Peyer's patch (tissue), 4 donors: ENCODE data around the gene ZNF407. TPM values are rescaled to one million over a fixed set of nuclear protein-coding genes. Genes with fewer than 3 reads are reported as not detected.

Experiments
- DNase-seq, 3 donors: peaks; one replicate each; pipeline ENCODE4 v3.0.0-alpha.2; 2017 to 2019
- H3K27ac ChIP-seq, 4 donors: fragments of 200-600 bp; sonication (generic); one replicate each; pipeline ENCODE4 v1.5.1; 2016 to 2019
- H3K27me3 ChIP-seq, 2 donors: fragments of 200-600 bp; sonication (generic); one replicate each; pipeline ENCODE4 v1.5.1; 2019
- H3K36me3 ChIP-seq, 3 donors: fragments of 200-600 bp; sonication (generic); one replicate each; pipeline ENCODE4 v1.5.1; 2016 to 2019
- H3K4me1 ChIP-seq, 4 donors: fragments of 200-600 bp; sonication (generic); one replicate each; pipeline ENCODE4 v1.5.1; 2016 to 2019
- H3K4me3 ChIP-seq, 4 donors: fragments of 200-600 bp; sonication (generic); 1 replicate in 3 of 4; 2 replicates in 1 of 4; pipeline ENCODE4 v1.5.1; 2016 to 2019; ENCODE audit warnings: mild to moderate bottlenecking in 1 of 4
- H3K9me3 ChIP-seq, 4 donors: fragments of 200-600 bp; sonication (generic); one replicate each; pipeline ENCODE4 v1.5.1; 2016 to 2019; ENCODE audit warnings: mild to moderate bottlenecking in 1 of 4
- POLR2A ChIP-seq, 2 donors: fragments of 450-650 bp; IDR thresholded peaks; one replicate each; pipeline ENCODE4 v1.5.1; 2017; ENCODE audit warnings: antibody characterized with exemption in 2 of 2, mild to moderate bottlenecking in 2 of 2, moderate library complexity in 2 of 2
- total RNA-seq, 4 donors: library from RNA; depleted of rRNA; stranded (reverse); fragments of >200 nt; gene quantifications; one replicate each; pipeline ENCODE4 v1.1.0, GENCODE V29; 2016
- TF ChIP-seq, protein P1 (sequence below), 6 experiments: fragments of 450-650 bp in 4 of 6; fragments of 200-600 bp in 2 of 6; sonication (generic) in 1 of 6; IDR thresholded peaks; one replicate each; pipeline ENCODE4 v1.5.1; 2017 to 2019; ENCODE audit warnings: antibody characterized with exemption in 6 of 6, mild to moderate bottlenecking in 3 of 6, moderate library complexity in 1 of 6

ZNF407 gene
- total RNA-seq, 4 donors from 2014 or later = 24.0 to 54.5 (median 32.3) TPM

DNA sequence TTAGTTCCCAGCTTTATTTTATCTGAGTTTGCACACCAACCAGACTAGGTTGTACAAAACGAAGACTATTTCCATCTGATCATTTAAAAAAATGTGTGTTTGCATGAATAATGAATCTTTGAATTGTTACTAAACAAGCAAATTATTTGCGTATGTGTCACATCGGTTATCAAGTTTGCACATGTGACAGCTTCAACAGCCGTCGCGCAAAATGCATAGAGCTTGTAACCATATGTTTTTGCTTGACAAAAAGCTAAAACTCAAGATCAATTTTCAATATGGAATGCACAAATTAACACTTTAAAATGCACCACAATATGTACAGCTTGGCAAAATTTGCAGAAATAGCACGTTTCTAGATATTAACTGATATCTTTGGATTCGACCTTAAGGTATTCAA lies 427.2 kb downstream of the ZNF407 start:
- Histone ChIP-seq H3K27ac (no peak overlapping the region), H3K4me1 (no peaks in the 10 kb centered on the region), H3K4me3 (no peak overlapping the region), H3K9me3 (no peaks in the 10 kb centered on the region), H3K36me3 (no peaks in the 10 kb centered on the region), H3K27me3 (no peaks in the 10 kb centered on the region)
- DNase-seq = no peak
- no peak for TF ChIP-seq POLR2A (IDR thresholded peaks at IDR 0.05)
- TF ChIP-seq, protein P1, sequence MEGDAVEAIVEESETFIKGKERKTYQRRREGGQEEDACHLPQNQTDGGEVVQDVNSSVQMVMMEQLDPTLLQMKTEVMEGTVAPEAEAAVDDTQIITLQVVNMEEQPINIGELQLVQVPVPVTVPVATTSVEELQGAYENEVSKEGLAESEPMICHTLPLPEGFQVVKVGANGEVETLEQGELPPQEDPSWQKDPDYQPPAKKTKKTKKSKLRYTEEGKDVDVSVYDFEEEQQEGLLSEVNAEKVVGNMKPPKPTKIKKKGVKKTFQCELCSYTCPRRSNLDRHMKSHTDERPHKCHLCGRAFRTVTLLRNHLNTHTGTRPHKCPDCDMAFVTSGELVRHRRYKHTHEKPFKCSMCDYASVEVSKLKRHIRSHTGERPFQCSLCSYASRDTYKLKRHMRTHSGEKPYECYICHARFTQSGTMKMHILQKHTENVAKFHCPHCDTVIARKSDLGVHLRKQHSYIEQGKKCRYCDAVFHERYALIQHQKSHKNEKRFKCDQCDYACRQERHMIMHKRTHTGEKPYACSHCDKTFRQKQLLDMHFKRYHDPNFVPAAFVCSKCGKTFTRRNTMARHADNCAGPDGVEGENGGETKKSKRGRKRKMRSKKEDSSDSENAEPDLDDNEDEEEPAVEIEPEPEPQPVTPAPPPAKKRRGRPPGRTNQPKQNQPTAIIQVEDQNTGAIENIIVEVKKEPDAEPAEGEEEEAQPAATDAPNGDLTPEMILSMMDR (IDR thresholded peaks at IDR 0.05) = no peak

DNA sequence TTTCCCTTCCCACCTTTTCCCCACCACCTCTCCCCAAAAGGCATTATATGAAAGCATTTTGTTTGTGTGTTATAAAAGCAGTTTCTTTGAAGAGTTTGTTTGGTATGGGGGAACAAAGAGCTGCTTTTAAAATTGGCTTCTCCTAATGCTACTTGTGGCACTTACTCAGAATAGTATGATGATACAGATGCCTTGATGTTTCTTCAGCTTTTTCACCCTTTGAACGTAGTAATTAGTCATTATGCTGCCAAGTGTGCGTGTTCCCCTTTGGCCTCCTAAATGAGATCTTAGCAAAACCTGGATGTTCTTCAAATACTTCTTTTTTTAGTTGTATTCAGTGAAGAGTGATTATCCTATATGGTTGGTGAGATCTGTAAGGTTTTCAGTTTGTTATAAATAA lies 427.9 kb downstream of the ZNF407 start:
- Histone ChIP-seq H3K27ac (no peak overlapping the region), H3K9me3 (no peaks in the 10 kb centered on the region), H3K36me3 (no peaks in the 10 kb centered on the region), H3K27me3 (no peaks in the 10 kb centered on the region), H3K4me3 (no peak overlapping the region), H3K4me1 (no peaks in the 10 kb centered on the region)
- DNase-seq = no peak
- TF ChIP-seq, protein P1 (IDR thresholded peaks at IDR 0.05) = no peak
- no peak for TF ChIP-seq POLR2A (IDR thresholded peaks at IDR 0.05)

DNA sequence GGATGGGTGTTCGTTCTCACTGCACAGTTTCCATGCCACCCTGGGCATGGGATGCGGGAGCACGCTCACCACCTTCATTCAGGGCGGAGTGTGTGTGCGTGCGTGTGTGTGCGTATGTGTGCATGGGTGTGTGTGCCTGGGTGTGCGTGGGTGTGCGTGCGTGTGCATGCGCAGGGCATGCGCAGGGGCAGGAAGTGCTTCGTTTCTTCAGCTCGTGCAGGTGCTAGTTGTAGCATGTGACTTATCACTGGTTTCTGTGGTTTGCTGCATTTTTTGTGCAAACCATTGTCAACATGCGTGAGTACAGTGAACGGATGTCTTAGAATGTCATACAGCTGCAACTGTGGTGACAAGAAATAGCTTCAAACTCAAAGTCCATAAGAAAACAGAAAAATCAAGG lies 431.8 kb downstream of the ZNF407 start:
- H3K4me1 ChIP-seq = no peaks in the 10 kb centered on the region
- H3K27me3 ChIP-seq = no peaks in the 10 kb centered on the region
- TF ChIP-seq POLR2A (IDR thresholded peaks at IDR 0.05) = no peak
- TF ChIP-seq, protein P1 (IDR thresholded peaks at IDR 0.05) = no peak
- no peaks in the 10 kb centered on the region for H3K36me3 ChIP-seq
- DNase-seq = no peak
- H3K27ac ChIP-seq = no peak overlapping the region
- no peak overlapping the region for H3K4me3 ChIP-seq
- no peaks in the 10 kb centered on the region for H3K9me3 ChIP-seq

- no peaks in the 10 kb centered on the region for H3K36me3 ChIP-seq
- no peaks in the 10 kb centered on the region for H3K27me3 ChIP-seq
- TF ChIP-seq, protein P1 (IDR thresholded peaks at IDR 0.05) = no peak
- TF ChIP-seq POLR2A (IDR thresholded peaks at IDR 0.05) = no peak
- H3K4me1 ChIP-seq = no peaks in the 10 kb centered on the region
- no peak overlapping the region for H3K27ac ChIP-seq
- no peak for DNase-seq
- no peak overlapping the region for H3K4me3 ChIP-seq
- no peaks in the 10 kb centered on the region for H3K9me3 ChIP-seq
Observed at GRCh38 chr18:75031717-75032317, 434.1 kb downstream of the ZNF407 start.

DNA sequence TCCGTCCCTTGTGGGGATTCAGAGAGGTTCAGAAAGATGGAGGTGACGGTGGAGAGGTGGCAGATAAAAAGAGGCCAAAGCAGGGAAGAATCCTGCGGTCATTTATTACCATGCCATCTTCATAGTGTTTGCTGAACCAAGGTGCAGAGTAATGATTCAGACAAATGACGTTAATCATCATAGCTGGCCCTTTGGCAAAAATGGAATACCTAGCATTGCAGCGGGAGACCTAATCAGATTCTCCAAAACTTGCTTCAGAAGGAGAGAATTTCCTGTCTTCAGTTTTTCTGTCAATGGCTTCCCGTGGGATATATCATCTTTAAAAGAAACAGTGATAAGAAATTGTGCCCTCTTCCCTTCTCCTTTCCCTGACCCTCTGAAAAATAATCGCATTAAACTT lies 435.8 kb downstream of the ZNF407 start:
- Histone ChIP-seq H3K27me3 (no peaks in the 10 kb centered on the region), H3K27ac (no peak overlapping the region), H3K9me3 (no peaks in the 10 kb centered on the region), H3K4me3 (no peak overlapping the region), H3K36me3 (no peaks in the 10 kb centered on the region), H3K4me1 (no peaks in the 10 kb centered on the region)
- no peak for DNase-seq
- TF ChIP-seq, protein P1 (IDR thresholded peaks at IDR 0.05) = no peak
- no peak for TF ChIP-seq POLR2A (IDR thresholded peaks at IDR 0.05)

DNA sequence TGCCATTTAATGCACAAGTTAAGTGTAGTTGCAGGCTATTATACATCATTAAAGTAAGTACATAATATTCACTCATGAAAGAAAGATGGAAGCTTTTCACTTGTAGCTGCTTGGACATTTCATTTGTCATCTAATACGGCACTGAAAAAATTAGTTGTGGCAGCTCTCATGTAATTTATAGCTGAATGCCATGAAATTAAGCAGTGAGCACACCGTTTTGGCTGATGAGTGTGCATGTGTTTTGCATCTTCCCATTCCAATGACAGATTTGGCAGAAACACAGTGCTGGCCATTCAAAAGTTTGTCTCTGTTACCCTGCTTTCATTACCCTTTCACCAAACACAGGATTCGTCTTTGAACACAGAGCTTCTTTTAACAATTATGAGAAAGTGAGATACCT lies 437.3 kb downstream of the ZNF407 start:
- no peaks in the 10 kb centered on the region for H3K9me3 ChIP-seq
- TF ChIP-seq, protein P1 (IDR thresholded peaks at IDR 0.05) = no peak
- no peak for TF ChIP-seq POLR2A (IDR thresholded peaks at IDR 0.05)
- H3K27ac ChIP-seq = no peak overlapping the region
- no peak for DNase-seq
- no peaks in the 10 kb centered on the region for H3K4me1 ChIP-seq
- no peaks in the 10 kb centered on the region for H3K27me3 ChIP-seq
- H3K36me3 ChIP-seq = no peaks in the 10 kb centered on the region
- no peak overlapping the region for H3K4me3 ChIP-seq
